ENCODE data around the gene IL12B.
"Not testable (repeated sequence)": the region's sequence is repeated elsewhere in the genome, so short reads cannot be mapped to it uniquely, and the experiment has no call there.

The IL12B gene

DNA sequence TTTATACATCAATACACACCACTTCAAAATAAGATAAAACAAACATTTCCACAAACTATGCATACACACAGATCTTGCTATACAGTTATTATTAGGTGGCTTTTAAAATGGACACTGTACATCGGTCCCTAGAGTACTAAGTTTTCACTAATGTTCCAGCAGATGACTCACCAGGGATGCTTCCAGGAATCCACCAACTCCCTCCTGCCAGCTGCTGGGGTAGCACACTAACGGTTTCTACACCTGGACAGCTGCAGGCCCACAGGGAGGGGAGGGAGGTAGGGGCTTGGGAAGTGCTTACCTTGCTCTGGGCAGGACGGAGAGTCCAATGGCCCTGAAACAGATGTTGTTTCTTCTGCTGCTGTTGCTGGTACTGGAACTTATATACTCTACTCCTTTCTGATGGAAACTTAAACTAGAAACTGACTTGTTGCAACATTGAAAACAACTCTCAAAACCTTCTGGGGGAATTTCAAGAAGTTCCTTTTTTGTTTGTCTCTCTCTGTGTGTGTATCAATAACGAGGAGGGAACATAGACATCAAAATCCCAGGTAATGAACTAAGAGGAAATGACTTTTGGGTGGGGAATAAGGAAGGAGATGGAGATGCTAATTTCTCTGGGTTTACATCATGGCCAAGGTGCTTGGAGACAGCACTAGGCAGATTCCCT is at the start of gene IL12B:
Gene IL12B (minus strand): TSS at position 357 of the 670 bp plus-strand sequence. CDS start 3,705 bp downstream, outside the sequence.
- DNase-seq (ENCODE audit: low read depth): no peak

- no peak for DNase-seq (ENCODE audit: low read depth)
Measured at GRCh38 chr5:159377653-159378052, 47.4 kb upstream of the IL12B start.

DNA sequence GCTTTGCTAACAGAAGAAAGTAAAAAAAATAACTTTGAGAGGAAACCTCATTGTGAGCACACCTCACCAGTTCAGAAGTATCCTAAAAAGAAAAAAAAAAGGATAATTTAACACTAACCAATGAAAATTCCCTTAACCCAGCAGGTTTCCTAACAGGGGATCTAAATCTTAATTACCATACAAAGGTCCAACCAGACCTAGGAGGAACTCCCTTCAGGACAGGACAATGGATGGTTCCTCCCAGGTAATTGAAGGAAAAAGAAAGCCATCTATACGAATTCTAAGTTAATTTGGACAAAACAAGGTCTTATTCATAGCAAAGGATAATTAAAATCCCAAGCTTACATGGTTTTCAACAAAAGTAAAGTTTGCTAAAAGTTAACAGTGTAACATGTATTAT is 37.6 kb upstream of the IL12B start:
- not testable (repeated sequence) for DNase-seq (ENCODE audit: low read depth)

- DNase-seq (ENCODE audit: low read depth): not testable (repeated sequence)
Measured at GRCh38 chr5:159366776-159367175, 36.5 kb upstream of the IL12B start.

DNA sequence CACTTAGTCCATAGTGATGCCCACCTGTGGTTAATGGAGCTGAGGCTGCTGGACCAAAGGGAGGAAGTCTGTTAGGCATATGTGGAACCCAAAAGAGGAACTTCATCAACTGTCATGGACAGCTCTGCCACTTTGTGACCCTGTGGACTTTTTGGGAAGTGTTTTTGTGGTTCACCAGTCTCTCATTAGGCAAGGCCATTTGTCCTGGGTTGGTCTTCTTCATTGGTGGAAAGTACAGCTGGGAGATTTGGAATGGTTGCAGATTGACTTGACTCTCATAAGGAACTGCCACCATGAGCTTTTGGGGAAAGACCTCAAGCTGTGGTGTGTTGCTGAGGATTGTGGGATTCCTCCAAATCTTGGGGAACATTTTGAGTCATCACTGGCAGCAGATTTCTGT is 31.9 kb upstream of the IL12B start:
- DNase-seq (ENCODE audit: low read depth): no peak

- DNase-seq (ENCODE audit: low read depth): not testable (repeated sequence)
Measured at GRCh38 chr5:159359871-159360270, 29.6 kb upstream of the IL12B start.

DNA sequence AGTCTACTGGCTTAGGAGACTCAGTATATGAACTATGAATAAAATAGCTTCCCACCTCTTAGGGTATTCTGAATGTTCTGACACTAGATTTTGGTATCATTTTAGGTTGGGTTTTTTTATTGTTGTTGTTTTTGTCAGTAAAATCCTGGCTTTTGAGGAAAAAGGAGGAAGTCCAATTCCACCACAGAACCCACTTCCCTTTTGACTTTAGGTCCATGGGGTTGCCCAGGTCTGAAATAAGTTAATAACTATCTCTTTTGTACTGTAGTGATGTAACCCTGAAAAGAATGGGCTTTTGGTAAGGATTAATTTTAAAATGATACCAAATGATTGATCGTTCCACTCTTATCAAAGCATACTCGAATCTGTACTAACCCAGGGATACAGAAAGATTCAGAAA is 29.1 kb upstream of the IL12B start:
- no peak for DNase-seq (ENCODE audit: low read depth)

DNA sequence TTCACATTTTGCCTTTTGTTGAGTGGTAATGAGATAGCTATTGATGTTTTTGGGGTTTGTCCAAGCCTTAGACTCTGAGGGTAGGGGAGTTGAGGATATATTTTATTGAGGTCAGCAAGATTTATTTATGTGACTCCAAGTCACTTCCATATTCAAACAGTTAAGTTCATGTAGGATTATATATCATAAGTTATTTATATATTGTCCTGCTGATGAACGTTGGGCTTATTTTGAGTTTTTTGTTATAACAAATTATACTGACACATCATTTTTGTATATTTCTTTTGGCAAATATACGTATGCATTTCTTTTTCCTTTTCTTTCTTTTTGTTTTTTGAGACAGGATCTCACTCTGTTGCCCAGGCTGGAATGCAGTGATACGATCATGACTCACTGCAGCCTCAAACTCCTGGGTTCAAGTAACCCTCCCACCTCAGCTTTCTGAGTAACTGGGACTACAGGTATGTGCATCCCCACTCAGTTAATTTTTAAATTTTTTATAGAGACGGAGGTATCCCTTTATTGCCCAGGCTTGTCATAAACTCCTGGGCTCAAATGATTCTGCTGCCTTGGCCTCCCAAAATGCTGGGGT is 23.5 kb upstream of the IL12B start:
- no peak for DNase-seq (ENCODE audit: low read depth)

DNA sequence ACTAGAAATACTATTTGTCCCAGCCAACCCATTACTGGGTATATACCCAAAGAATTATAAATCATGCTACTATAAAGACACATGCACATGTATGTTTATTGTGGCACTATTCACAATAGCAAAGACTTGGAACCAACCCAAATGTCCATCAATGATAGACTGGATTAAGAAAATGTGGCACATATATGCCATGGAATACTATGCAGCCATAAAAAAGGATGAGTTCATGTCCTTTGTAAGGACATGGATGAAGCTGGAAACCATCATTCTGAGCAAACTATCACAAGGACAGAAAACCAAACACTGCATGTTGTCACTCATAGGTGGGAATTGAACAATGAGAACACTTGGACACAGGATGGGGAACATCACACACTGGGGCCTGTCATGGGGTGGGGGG is 20.4 kb upstream of the IL12B start:
- not testable (repeated sequence) for DNase-seq (ENCODE audit: low read depth)

GRCh38 chr5:159350216-159350615 is 19.9 kb upstream of the IL12B start:
- DNase-seq (ENCODE audit: low read depth): not testable (repeated sequence)

DNA sequence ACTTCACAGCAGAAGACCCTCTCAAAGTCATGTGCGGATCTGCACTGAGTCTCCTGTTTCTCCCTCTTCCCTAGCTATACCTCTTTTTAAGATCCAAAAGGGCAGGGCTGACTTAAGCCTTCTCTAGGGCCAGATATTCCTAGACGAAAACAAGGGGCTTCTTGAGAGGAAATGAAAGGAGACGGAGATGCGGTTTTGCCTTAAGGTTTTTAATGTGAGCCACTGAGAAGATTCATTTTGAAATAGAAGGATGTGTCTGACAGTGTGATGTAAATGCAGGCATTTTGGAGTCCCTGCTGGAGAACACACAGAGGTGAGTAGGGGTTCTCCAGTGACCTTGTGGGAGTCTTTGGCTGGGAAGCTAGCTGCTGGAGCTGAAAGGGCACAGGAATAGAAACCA is 15.6 kb upstream of the IL12B start:
- no peak for DNase-seq (ENCODE audit: low read depth)

DNA sequence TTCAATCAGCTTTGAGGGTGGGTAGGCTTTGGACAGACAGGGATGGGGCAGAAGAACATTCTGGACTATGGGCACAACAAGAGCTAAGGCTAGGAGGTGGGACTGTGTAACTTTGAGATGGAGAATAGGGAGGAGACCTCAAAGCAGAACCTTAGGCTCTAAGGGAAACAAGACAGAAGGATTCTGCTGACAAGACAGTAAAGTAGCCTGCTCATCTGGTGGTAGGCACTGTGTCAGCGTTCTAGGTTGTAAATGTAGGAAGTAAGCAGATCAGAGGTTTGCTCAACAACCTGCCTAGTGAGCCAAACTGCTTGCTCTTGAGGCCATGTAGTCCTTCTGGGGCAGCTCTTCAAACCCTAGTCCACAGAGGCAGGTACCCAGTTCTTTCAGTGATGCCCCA is 15.0 kb upstream of the IL12B start:
- DNase-seq (ENCODE audit: low read depth): no peak

GRCh38 chr5:159343295-159344094 is 13.2 kb upstream of the IL12B start:
- DNase-seq (ENCODE audit: low read depth): no peak

DNA sequence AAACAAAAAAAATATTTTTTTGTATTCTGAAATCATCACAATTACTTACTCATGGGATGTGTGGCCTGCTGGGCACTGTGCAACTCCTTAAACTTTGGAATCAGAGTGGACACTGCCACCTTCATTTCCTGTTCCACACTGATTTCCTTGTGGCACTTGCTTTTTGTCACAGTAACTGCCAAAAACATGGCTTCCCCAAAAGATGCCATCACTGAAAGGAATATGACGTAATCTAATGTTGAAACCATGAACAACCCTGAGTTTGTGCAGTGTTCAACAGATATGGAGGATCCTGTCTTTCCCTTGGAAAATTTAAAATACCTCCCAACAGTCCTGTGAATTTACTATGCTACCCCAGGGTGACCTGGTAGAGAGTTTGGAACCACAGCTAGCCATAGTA is 12.6 kb upstream of the IL12B start:
- no peak for DNase-seq (ENCODE audit: low read depth)

- peak; percentile 41 for DNase-seq (ENCODE audit: low read depth)
Measured at GRCh38 chr5:159341906-159342310, 11.6 kb upstream of the IL12B start.

GRCh38 chr5:159341145-159341544 is 10.9 kb upstream of the IL12B start:
- no peak for DNase-seq (ENCODE audit: low read depth)

DNA sequence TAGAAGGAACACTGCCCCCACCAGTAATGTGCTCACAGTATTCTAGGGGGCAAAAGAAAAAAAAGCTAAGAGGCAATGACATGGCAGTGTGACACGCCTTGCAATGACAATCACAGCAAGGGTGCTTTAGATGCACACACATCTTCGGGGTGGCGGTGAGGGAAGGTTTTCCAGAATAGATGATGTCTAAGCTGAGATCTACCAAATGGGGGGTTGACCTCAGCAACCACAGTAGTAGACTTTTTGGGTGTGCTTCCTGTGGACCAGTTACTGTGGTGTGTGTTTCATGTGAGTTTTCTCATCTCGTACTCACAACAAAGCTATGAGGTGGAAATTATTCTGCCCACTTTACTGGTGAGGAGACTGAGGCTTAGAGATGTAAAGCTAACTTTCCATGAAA is 10.2 kb upstream of the IL12B start:
- DNase-seq (ENCODE audit: low read depth): peak; percentile 26

DNA sequence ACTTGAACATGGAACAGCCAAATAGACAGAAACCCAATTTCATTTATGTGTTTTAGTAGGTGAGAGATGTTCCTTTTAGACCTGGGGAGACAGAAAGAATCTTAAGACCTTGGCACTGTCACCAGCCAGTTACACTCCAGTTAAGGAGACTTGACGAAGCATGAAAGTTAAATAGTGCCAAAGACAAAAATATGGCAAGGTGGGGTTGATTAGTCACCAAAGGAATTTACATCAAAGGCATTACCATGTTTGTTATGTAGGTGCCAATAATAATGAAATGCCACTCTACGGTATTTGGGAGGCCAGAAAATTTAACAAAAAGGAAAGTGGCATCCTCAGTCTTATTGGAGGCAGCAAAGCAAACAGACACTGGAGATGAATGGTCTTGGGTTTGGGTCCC is 9.2 kb upstream of the IL12B start:
- no peak for DNase-seq (ENCODE audit: low read depth)

- DNase-seq (ENCODE audit: low read depth): no peak
Measured at GRCh38 chr5:159338118-159338517, 7.8 kb upstream of the IL12B start.

DNA sequence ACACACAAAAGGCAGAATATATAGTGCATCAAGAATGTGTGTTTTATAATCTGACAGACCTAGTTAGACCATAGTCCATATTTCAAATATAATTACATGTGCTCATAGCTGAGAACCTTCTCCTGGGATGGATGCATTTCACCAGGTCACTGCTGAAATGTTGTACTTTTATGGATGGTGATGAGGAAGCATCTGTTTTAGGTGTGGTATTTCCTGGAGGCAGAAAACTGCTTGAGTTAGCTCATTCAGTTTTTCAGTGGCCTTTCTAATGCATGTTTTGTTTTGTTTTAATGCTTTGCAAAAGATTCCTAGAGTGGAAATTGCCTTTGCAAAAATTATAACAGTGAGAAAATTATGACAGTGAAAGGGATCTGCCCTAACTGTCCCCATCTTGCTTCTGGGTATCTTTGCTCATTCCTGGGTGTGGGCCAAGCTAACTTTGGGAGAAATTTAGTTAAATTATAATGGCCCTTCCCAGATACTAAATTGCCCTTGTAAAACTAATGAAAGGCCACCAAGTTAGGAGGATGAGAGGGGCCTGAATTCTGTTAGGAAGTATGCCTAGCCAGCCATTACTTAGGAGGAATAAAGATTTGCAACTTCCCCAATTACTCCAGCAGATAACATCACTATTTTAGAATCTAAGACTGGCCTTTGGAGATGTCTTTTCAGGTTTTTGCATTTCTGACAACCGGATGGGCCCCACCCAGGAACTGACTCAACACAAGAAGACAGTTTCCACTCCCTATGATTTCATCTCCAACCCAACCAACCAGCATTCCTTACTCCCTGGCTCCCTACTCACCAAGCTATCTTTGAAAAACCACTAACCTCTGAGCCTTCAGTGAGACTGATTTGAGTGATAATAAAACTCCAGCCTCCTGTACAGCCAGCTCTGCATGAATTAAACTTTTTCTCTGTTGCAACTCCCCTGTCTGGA is 7.0 kb upstream of the IL12B start:
- DNase-seq (ENCODE audit: low read depth): peak; percentile 29

DNA sequence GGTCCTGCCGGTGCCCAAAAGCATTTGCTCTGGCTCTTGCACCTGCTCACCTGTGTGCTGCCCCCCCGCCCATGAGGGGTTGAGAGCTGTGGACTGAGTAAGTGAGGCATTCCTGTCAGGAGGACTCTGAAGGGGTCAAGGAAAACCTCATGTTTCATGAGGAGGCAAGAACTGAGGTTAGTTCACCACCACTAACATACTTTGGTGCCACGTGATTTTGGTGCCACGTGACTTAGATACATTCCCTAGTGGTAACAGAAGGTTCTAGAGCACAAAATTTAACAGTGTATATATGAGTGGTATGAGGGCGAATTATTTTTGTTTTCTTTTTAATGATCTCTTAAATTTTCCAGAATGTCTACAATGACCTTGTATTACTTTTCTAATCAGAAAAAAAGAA is 6.3 kb upstream of the IL12B start:
- DNase-seq (ENCODE audit: low read depth): no peak

GRCh38 chr5:159333545-159333925 is 3.2 kb upstream of the IL12B start:
- no peak for DNase-seq (ENCODE audit: low read depth)
